HG03066 (cell line): ENCODE measurements around the gene ALOX5.
"Not testable (repeated sequence)": the region's sequence is repeated elsewhere in the genome, so short reads cannot be mapped to it uniquely, and the experiment has no call there.

Experiments
- ATAC-seq: cut with Tn5 transposase; IDR thresholded peaks from one replicate; pipeline ENCODE4 v1.9.1; 2021; ENCODE audit warnings: low read depth; ENCODE audit not compliant: unreplicated experiment

The ALOX5 gene

DNA sequence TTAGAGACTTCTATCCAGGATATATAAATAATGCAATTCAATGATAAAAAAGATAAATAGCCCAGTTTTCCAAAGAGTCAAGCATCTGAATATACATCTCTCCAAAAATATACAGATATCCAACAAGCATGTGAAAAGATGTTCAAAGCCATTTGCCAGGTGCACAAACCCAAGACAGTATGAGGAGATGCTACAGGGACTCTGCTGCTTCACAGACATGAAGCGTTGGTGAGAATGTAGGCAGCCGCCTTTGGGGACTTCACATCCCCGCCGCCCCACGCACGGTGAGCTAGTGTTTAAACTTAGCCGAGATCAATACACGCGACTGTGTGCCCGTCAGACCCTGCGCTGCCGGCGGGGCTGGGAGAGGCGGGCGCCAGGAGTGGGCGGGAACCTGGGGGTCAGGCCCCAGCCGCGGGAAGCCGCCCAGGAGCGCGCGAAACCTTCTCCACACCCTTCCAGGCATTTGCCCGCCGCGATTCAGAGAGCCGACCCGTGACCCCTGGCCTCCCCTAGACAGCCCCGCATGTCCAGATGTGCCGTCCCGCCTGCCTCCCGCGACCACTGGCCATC lies 927 bp upstream of the ALOX5 start:
- ATAC-seq = peak; percentile 27

DNA sequence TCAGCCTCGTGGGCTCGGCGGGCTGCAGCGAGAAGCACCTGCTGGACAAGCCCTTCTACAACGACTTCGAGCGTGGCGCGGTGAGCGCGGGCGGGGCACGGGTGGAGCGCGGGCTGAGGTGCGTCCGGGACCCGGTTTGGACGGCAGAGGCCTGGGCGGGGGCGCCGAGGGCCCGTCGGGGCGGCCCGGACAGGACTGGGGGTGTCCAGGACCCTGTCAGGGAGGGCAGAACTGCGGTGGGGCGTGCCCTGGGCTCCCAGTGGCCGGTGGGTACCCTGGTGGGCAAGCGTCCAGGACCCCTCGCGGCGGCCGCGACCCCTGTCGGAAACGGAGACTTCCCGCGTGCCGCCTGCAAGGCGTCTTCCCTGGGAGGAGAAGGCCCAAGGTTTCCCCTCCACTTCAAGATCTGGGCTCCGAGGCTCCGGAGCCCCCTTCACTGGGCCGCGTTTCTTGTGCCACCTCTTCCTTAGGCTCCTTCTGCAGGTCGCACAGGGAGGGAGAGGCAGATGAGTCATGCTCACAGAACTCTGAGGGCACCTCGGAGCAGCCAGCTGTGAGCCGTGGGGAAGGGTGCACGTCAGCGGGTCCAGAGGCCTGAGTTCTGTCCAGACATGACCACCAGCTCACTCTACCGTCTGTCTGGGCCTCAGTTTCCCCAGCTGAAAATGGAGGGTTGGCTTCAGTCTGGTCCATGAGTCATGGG lies 485 bp downstream of the ALOX5 start:
- ATAC-seq = peak; percentile 8

DNA sequence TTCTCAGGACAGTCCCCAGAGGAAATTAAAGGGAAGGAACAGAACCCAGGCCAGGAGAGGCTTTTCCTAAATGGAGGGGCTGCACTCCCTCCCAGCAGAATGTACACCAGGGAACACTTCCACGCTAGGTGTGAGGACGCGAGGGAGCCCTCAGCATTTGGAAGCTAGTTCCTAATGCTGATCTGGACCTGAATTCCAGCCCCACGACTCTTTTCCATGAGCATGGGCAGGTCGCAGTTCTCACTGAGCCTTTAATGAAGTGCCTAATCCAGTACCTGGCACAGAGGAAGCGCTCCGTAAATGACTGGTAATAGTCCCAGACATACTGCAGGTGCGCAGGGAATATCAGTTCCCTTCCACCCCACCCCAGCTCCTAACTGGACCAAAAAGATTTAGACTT lies 1.1 kb downstream of the ALOX5 start:
- ATAC-seq = no peak

DNA sequence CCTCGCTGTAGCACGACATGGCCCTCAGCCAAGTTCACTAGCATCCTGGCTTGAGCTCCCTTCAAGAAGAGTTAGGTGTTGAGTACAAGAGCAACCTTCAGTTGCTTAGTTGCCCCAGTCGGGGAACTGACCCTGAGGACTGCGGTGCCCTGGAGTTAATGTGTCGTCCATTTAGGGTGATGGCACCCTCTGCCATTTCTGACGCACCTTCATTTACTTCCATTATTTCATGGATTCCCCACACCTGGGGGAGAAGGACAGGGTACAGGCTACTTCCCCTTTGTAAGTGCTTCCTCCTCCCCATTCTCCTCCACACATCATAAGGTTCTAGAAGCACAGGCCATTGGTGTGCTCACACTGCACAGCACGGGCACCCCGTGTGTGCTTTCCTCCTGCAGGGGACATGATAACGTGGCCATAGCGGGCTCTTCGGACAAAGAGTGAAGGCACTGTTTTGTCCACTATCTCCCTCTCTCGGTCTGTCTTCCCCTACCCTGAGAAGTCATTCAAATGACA lies 1.8 kb downstream of the ALOX5 start:
- ATAC-seq = no peak

DNA sequence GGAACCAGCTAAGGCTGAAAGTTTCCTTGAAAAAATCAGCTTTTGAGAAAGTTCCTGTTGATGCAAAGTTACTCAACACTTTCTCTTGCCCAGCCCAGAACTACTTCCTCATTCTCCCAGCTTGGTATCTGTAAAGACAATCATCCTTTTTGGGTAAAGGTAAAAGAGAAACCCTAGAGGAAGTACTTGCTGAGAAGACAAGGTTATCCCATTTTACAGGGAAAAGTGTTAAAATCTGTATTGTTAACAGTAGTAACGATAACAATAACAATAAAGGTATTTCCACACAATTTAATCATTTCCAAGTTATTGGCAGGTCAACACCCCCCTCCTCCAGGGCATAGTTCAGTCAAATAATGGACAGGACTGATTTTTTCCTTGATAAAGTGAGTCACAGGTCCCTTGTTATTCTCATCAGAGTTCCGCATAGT lies 2.4 kb downstream of the ALOX5 start:
- ATAC-seq = no peak

DNA sequence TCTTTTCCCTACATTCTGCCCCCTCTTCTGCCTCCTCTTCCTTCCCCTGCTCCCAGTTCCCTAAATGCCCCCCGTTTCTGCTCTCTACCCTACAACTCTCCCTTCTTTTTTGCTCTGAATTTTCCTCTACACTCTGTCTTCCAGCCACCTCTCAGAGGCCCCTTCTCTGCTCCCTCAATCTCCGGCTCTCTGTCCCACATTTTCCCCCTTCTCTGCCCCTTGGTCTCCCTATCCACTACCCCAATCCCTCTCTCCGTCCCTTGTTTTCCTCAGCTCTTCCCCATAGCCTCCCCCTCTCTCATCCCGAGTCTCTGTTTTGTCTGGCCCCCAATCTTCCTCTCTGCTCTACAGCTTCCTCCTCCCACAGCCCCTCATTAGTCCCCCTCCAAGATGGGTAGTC lies 3.3 kb downstream of the ALOX5 start:
- no peak for ATAC-seq

DNA sequence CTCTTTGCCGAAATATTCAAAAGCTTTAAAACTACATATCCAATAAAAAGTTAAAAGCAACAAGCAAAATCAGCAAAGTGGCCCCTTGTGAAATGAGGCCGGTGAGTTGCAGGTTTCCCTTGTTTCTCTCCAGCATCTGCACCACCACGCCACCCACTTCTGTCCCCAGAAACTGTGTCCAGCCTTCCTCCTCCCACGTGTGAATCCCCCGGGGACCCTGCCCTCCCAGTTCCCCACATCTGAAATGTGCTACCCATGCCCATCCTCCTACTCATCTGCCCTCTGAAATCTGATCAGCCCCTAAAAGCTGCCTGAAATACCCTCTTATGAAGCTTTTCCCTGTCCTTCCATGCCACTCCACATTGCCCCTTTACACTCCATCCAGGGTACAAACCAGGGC lies 3.8 kb downstream of the ALOX5 start:
- no peak for ATAC-seq

DNA sequence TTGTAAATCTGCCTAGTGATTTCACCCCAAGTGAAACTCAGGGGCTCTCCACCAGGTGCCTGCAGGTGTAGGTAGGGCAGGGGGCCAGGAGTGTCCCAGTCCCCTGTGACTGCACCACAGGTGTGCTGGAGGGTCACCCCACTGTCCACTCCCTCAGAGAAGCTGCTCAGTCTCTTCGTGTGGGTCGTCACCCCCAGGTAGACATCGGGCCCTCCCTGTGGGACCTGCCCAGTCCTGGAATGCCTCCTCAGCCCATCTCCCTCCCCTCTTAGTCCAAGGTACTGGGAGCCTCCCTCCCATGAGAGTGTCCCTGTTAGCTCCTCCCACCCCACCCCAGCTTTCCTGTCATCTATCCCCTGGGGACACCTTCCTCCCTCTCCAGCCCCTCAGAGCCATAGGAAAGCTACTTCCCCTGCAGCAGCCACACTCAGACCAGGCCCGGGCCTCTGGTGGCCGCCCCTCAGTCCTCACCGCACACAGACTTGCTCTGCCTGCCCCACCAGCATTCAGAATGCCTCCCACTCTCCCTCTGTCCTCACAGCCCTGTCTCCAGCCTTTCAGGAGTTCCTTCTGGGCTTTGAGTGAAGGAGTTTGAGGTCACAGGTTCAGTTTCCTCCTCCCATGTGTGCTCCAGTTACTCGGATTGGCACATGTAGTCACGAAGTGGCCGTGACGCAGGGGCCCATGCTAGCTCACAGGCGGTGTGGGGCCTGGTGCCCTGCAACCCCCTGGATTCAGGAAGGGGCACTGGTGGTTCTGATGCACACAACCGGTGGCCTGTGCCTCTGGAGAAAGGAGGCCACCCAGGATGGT lies 5.1 kb downstream of the ALOX5 start:
- ATAC-seq = no peak

DNA sequence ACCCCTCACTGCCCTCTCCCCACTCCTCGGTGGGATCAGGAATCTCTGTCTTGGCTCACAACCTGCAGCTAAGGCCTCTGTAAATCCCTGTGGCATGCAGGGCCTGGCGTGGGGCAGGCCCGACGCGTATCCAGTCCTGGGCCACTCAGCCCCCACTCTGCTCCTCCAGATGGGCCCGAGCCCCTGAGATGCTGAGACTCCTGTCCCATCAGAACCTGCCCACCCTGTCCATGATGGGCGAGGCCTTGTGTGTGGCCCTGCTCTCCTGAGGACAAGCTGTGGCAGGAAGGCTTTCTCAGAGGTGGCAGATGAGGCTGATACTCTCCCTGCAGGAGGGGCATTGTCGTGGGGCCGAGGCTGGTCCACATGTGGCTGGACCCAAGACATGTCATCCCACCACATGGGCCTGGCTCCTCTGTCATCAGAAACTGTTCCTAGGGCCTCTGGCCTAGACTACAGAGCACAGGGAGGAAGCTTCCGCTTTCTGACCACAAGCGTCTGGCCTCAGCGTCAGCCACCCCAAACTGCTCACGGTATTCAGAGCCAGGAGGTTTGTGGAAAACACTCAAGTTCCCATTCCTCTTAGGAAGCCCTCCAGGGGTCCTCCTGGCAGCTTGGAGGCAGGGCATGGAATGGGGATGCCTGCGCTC lies 6.0 kb downstream of the ALOX5 start:
- no peak for ATAC-seq

DNA sequence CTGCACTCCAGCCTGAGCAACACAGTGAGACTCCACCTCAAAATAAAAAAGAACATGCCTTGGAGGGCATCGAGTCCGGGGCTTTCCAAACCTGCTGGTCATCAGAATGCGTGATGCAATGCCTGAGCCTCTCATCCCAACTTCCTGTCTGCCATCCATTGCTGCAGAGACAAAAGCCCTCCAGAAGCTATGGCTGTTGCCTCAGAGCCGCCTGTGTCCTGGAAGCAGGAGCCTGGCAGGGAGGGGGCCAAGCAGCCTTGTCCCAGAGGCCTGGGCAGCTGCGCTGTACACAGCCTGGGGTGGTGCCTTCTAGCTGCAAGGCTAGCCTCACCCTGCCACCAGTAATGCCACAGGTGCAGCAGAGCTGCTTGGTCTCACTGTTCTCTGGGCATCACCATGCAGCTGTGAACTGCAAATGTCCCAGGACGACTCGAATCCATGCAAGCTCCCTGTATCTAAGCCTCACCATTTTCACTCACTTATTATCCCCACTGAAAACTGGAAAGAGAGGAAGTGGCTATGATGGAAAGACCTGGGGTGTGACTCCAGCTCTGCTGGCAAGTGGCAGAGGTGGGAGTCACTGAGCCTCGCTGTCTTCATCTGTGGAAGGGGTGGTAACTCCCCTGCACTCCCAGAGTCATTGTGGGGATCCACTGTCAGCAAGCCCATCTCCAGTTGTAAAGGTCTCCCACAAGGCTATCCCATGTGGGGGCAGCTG lies 7.0 kb downstream of the ALOX5 start:
- no peak for ATAC-seq

DNA sequence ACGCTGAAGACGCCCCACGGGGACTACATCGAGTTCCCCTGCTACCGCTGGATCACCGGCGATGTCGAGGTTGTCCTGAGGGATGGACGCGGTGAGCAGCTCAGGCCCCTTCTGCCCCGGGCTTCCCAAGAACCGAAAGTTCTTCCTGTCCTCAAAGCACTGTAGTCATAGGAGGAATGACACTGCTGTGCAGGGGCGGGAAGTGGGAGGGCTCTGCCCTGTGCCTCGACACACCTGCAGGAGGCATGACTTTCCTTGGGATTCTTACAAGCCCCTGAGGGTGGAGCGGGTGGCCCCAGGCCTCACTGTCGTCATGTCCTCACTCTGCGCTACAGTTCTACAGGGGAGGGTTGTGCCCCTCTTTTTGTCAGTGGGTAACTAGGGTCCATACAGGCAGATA lies 8.6 kb downstream of the ALOX5 start:
- ATAC-seq = no peak

DNA sequence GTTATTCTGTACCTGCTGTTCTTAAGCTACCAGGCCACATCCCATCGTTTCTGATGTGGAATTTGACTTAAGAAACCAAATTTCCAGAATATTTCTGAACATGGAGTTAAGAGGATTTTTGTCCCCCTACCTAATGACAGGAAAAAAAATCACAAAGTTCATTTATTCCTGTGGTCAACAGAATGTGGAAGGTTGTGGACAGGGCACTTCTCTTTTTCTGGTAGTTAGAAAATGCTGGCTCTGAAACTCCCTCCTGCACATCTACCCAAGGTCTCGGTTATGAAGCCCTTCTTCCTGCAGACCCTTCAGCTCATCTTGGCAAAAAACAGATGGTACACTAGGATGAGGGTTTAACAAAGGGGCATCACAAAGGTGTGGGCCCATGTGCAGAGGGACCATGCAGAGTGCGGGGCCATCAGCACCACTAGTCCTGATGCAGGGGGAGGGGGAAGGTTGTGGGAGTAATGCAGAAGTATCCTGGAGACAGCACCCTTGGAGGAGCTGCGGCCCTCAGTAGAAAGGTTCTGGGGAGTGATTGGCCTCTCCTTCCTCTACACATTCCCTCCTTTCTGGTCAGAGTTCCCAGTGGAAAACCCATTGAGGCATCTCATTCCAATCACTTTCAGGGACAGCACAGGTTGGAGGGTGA lies 9.8 kb downstream of the ALOX5 start:
- ATAC-seq = no peak

DNA sequence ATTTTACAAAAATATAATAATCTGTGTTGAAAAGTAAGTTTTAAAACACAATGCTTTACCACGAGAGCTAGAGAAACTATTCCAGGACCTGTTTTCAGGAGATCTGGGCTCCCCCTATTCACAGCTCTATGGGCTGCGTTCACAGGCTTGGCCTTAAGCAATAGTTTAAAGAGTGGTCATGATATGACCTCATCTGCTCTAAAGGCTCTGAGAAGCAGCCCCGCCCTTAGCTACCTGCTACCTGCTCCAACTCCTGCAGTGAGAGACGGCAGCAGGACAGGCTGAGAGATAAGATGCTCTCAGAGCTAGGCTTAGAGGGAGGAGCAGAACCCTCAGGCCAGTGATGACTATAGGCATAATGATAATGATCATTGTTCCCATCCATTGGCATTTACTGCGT lies 12.6 kb downstream of the ALOX5 start:
- ATAC-seq = no peak

DNA sequence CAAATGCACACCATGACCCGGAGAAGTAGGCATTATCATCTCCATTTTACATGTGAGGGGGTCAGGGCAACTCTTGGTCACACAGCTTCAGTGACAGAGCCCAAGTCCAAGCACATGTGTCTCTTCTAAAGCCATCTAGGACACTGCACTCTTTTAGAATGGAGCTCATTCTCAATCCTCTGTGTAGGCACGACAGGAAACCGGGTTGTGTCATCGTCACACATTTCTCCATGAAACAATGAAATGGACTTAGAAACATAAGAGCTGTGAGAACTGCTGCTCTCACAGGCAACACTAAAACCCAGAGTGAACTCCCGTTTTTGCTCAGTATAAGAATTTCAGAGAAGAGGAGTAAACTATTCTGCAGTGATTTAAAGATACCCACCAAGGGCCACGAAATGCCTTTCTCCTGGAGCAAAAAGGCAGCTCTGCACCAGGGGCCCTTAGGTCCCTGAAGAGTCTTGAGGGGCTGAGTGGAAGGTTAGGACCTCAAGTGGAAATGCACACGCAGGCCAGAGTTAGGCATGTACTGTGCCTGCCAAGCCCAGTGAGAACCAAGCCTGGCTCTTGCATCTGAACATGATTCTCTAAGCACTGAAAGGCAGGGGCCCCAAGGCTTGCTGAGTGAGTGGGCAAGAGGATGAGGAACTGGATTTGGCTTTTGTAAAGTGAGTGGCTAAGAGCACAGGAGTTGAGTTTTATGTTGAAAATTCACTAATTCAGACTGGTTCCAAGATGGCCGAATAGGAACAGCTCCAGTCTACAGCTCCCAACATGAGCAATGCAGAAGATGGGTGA lies 13.3 kb downstream of the ALOX5 start:
- ATAC-seq = no peak

DNA sequence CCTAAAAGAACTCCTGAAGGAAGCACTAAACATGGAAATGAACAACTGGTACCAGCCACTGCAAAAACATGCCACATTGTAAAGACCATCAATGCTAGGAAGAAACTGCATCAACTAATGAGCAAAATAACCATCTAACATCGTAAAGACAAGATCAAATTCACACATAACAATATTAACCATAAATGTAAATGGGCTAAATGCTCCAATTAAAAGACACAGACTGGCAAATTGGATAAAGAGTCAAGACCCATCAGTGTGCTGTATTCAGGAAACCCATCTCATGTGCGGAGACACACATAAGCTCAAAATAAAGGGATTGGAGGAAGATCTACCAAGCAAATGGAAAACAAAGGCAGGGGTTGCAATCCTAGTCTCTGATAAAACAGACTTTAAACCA lies 15.7 kb downstream of the ALOX5 start:
- not testable (repeated sequence) for ATAC-seq

DNA sequence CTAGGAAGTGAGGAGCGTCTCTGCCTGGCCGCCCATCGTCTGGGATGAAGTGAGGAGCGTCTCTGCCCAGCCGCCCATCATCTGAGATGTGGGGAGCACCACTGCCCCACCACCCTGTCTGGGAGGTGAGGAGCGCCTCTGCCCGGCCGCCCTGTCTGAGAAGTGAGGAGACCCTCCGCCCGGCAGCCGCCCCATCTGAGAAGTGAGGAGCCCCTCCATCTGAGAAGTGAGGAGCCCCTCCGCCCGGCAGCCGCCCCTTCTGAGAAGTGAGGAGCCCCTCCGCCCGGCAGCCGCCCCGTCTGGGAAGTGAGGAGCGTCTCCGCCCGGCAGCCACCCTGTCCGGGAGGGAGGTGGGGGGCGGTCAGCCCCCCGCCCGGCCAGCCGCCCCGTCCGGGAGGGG lies 17.6 kb downstream of the ALOX5 start:
- ATAC-seq = not testable (repeated sequence)

DNA sequence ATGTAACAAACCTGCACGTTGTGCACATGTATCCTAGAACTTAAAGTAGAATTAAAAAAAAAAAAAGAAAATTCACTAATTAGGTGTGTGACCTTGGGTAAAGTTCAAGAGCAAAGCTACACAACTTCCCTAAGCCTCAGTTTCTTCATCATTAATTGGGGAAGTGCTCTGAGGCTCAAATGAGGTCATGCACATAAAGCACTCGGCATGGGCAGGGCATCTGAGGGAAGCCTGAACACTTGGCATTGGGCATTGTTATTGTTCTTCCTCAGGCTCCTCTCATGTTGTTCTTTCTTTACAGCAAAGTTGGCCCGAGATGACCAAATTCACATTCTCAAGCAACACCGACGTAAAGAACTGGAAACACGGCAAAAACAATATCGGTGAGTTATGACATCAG lies 21.5 kb downstream of the ALOX5 start:
- no peak for ATAC-seq

DNA sequence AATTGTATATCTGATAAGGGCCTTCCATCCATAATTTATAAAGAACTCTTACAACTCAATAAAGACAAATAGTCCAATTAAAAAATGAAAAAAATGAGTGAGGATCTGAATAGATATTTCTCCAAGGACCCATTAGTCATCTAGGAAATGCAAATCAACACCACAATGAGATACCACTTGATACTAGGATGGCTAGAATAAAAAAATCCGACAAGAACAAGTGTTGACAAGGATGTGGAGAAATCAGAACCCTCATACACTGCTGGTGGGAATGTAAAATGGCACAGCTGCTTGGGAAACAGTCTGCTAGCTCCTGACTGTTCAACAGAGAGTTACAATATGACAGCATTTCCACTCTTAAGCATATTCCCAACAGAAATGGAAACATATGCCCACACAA lies 24.6 kb downstream of the ALOX5 start:
- no peak for ATAC-seq

DNA sequence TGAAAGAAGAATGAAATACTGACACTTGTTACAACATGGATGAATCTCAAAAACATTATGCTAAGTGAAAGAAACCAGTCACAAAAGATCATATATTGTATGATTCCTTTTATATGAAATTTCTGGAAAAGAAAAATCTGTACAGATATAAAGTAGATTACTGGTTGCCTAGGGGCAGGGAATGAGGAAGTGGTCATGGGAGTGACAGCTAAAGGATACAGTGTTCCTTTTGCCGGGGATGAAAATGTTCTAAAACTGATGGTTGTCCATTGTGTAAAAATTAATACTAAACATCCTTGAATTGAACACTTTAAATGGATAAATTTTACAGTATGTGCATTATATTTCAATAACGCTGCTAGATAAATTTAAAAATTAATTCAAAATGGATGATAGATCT lies 25.1 kb downstream of the ALOX5 start:
- ATAC-seq = no peak
